DOHH2 (cell line): ENCODE results near the gene MYO18A.

ENCODE experiments used
- H3F3A ChIP-seq: fragments of 200-600 bp; sonication (generic), shearing (Covaris generic); 2 replicates; pipeline ENCODE4 v1.6.0; 2016; ENCODE audit warnings: antibody characterized with exemption, mild to moderate bottlenecking; ENCODE audit not compliant: control insufficient read depth, insufficient read depth
- H3K27ac ChIP-seq: fragments of 200-600 bp; sonication (generic); 2 replicates; pipeline ENCODE4 v1.5.1; 2014; ENCODE audit warnings: low read depth, mild to moderate bottlenecking, low read length, moderate library complexity
- H3K27me3 ChIP-seq: fragments of 200-600 bp; sonication (generic); 2 replicates; pipeline ENCODE4 v1.6.1; 2014; ENCODE audit warnings: mild to moderate bottlenecking, low read length, mixed read lengths; ENCODE audit not compliant: control insufficient read depth
- H3K36me3 ChIP-seq: fragments of 200-600 bp; sonication (generic); 2 replicates; pipeline ENCODE4 v1.6.1; 2014; ENCODE audit warnings: mild to moderate bottlenecking, low read length, moderate library complexity, mixed read lengths; ENCODE audit not compliant: control insufficient read depth
- H3K4me1 ChIP-seq: fragments of 200-600 bp; sonication (generic); 2 replicates; pipeline ENCODE4 v1.6.1; 2014; ENCODE audit warnings: mild to moderate bottlenecking, low read length, mixed read lengths; ENCODE audit not compliant: control insufficient read depth
- H3K4me2 ChIP-seq: fragments of 200-600 bp; sonication (generic); 2 replicates; pipeline ENCODE4 v1.6.0; 2014; ENCODE audit warnings: mild to moderate bottlenecking, low read length, moderate library complexity
- H3K4me3 ChIP-seq: fragments of 200-600 bp; sonication (generic); 2 replicates; pipeline ENCODE4 v1.5.1; 2014; ENCODE audit warnings: mild to moderate bottlenecking, low read length, mixed read lengths
- H3K79me2 ChIP-seq: fragments of 200-600 bp; sonication (generic); 2 replicates; pipeline ENCODE4 v1.6.1; 2014; ENCODE audit warnings: mild to moderate bottlenecking, low read length, mixed read lengths; ENCODE audit not compliant: control insufficient read depth
- H3K9me2 ChIP-seq: fragments of 200-600 bp; sonication (generic); replicated peaks from 2 replicates; pipeline ENCODE4 v1.6.1; 2014; ENCODE audit warnings: mild to moderate bottlenecking, low read length, mixed read lengths; ENCODE audit not compliant: control insufficient read depth
- H3K9me3 ChIP-seq: fragments of 200-600 bp; sonication (generic); 2 replicates; pipeline ENCODE4 v1.6.1; 2014; ENCODE audit warnings: antibody characterized with exemption, low read length, mixed read lengths; ENCODE audit not compliant: control insufficient read depth, insufficient read depth
- H4K20me1 ChIP-seq: fragments of 200-600 bp; sonication (generic); 2 replicates; pipeline ENCODE4 v1.6.0; 2014; ENCODE audit warnings: low read depth, mild to moderate bottlenecking, antibody characterized with exemption, low read length, moderate library complexity; ENCODE audit not compliant: control insufficient read depth, insufficient read depth
- CTCF ChIP-seq: fragments of 200-600 bp; sonication (generic); IDR thresholded peaks from one replicate; pipeline ENCODE4 v1.5.1; 2014; ENCODE audit warnings: antibody characterized with exemption, mild to moderate bottlenecking, low read depth, low read length; ENCODE audit not compliant: poor library complexity, severe bottlenecking
- EZH2phosphoT487 ChIP-seq: fragments of 200-600 bp; sonication (generic); IDR thresholded peaks from 2 replicates; pipeline ENCODE4 v1.6.1; 2017; ENCODE audit warnings: borderline replicate concordance, mild to moderate bottlenecking, antibody characterized with exemption, low read length, moderate library complexity, mixed read lengths

MYO18A gene

GRCh38 chr17:29108823-29109476, 71.2 kb downstream of the MYO18A start:
- Histone ChIP-seq H3K9me2 (no peaks in the 10 kb centered on the region), H3F3A (no peaks in the 10 kb centered on the region), H4K20me1 (no peaks in the 10 kb centered on the region), H3K9me3 (no peaks in the 10 kb centered on the region), H3K27ac (no peak overlapping the region), H3K4me3 (no peak overlapping the region), H3K79me2 (no peaks in the 10 kb centered on the region), H3K27me3 (no peaks in the 10 kb centered on the region), H3K4me1 (no peaks in the 10 kb centered on the region), H3K36me3 (peaks cover 36% of the 10 kb centered on the region), H3K4me2 (no peak overlapping the region)
- TF ChIP-seq CTCF, result no peak
- no peak for TF ChIP-seq EZH2phosphoT487

DNA sequence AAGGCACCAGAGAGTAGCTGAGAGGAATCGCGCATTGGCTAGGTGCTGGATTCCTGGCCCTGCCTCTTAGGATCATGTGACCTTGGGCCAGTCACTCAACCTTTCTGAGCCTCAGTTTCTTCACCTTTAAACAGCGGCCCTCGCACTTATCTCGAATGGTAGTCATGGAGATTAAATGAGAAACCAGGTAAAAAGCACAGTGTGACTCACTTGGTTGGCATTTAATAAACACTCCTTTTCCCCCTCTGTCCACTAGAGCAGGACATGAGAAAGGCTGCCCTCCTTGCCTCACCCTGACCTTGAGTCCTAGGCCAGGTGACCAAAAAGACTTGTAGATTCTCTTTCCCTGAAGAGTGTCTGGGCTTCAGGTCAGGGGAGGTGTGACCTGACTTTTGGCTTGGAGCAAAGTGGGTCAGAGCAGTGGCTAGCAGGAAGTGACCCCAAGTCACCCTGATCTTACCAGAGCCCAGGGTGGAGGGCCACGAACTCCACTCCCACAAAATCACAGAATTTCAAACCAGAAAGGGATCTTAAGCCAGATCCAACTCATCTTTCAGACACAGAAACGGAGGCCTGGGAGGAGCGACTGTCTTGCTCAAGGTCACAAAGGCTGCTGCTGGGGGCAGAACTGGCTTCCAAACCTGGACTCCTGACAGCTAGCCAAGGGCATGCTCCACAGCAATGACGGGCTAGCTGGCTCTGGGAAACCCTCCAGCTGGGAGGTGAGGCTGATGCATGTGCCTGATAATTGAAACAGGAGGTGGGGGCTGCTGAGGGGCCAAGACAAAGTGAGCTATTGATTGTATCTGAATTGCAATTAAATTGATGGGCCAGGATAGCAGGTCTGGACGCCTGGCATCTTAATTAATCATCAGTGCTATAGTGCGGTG, 72.0 kb downstream of the MYO18A start:
- H3K36me3 ChIP-seq, result peaks cover 36% of the 10 kb centered on the region
- no peaks in the 10 kb centered on the region for H4K20me1 ChIP-seq
- TF ChIP-seq EZH2phosphoT487, result no peak
- TF ChIP-seq CTCF, result no peak
- no peaks in the 10 kb centered on the region for H3K9me3 ChIP-seq
- no peaks in the 10 kb centered on the region for H3F3A ChIP-seq
- H3K27me3 ChIP-seq, result no peaks in the 10 kb centered on the region
- H3K9me2 ChIP-seq, result no peaks in the 10 kb centered on the region
- H3K79me2 ChIP-seq, result no peaks in the 10 kb centered on the region
- no peaks in the 10 kb centered on the region for H3K4me1 ChIP-seq
- no peak overlapping the region for H3K4me3 ChIP-seq
- no peak overlapping the region for H3K4me2 ChIP-seq
- H3K27ac ChIP-seq, result no peak overlapping the region

GRCh38 chr17:29107084-29107483, 73.1 kb downstream of the MYO18A start:
- Histone ChIP-seq H3K4me3 (no peak overlapping the region), H3K4me2 (no peak overlapping the region), H3F3A (no peaks in the 10 kb centered on the region), H3K27ac (no peak overlapping the region), H3K79me2 (no peaks in the 10 kb centered on the region), H4K20me1 (no peaks in the 10 kb centered on the region), H3K9me2 (no peaks in the 10 kb centered on the region), H3K27me3 (no peaks in the 10 kb centered on the region), H3K36me3 (peaks cover 29% of the 10 kb centered on the region), H3K9me3 (no peaks in the 10 kb centered on the region), H3K4me1 (no peaks in the 10 kb centered on the region)
- TF ChIP-seq EZH2phosphoT487, result no peak
- TF ChIP-seq CTCF, result no peak
